ENCODE data around the gene LEFTY1. TPM values are rescaled to one million over a fixed set of nuclear protein-coding genes. Genes with fewer than 3 reads are reported as not detected.
"Not testable (repeated sequence)": the region's sequence is repeated elsewhere in the genome, so short reads cannot be mapped to it uniquely, and the experiment has no call there.

The LEFTY1 gene
- total RNA-seq, 1 donor from 2014 or later, result not detected

- ATAC-seq, result not testable (repeated sequence)
These were observed 1.2 kb downstream of the LEFTY1 start for GRCh38 chr1:225887554-225888288.

- no peak for ATAC-seq
These were observed 2.0 kb downstream of the LEFTY1 start for GRCh38 chr1:225887030-225887314.

- ATAC-seq, result no peak
These were observed 2.6 kb downstream of the LEFTY1 start for GRCh38 chr1:225886159-225887029.

- no peak for ATAC-seq
These were observed 3.6 kb downstream of the LEFTY1 start for GRCh38 chr1:225885336-225885735.

GRCh38 chr1:225883616-225884265 is 5.2 kb downstream of the LEFTY1 start:
- ATAC-seq, result no peak

GRCh38 chr1:225882694-225883615 is 6.0 kb downstream of the LEFTY1 start:
- ATAC-seq, result peak; percentile 50

GRCh38 chr1:225881959-225882693 is 6.8 kb downstream of the LEFTY1 start, which contains the start of gene TMEM63A:
TSS of gene TMEM63A (minus strand) at chr1:225882380. CDS start at chr1:225877580, 4,800 bp downstream.
- peak; percentile 87 for ATAC-seq

- ATAC-seq, result peak; percentile 43
These were observed 7.6 kb downstream of the LEFTY1 start for GRCh38 chr1:225881081-225881958.

- no peak for ATAC-seq
These were observed 8.3 kb downstream of the LEFTY1 start for GRCh38 chr1:225880636-225881035.

GRCh38 chr1:225880222-225880588 is 8.7 kb downstream of the LEFTY1 start:
- no peak for ATAC-seq

- no peak for ATAC-seq
These were observed 9.3 kb downstream of the LEFTY1 start for GRCh38 chr1:225879521-225880221.

- ATAC-seq, result no peak
These were observed 10.7 kb downstream of the LEFTY1 start for GRCh38 chr1:225878282-225878681.

GRCh38 chr1:225877580-225877979 is 11.4 kb downstream of the LEFTY1 start:
- ATAC-seq, result no peak

- no peak for ATAC-seq
These were observed 11.9 kb downstream of the LEFTY1 start for GRCh38 chr1:225876900-225877510.

GRCh38 chr1:225875044-225875815 is 13.7 kb downstream of the LEFTY1 start:
- ATAC-seq, result peak; percentile 91

GRCh38 chr1:225874431-225874830 is 14.5 kb downstream of the LEFTY1 start:
- no peak for ATAC-seq

GRCh38 chr1:225873281-225873850 is 15.6 kb downstream of the LEFTY1 start:
- peak; percentile 59 for ATAC-seq

- ATAC-seq, result no peak
These were observed 16.9 kb downstream of the LEFTY1 start for GRCh38 chr1:225872075-225872430.
